NT2/D1 (cell line): ENCODE results near the gene KCP.

ENCODE experiments used
- SUZ12 ChIP-seq: IDR thresholded peaks from 2 replicates; pipeline ENCODE4 v1.6.1; 2011; ENCODE audit not compliant: insufficient read length, insufficient read depth; ENCODE audit errors: extremely low read depth
- ZNF274 ChIP-seq: IDR thresholded peaks from 2 replicates; pipeline ENCODE4 v1.6.1; 2011; ENCODE audit warnings: mild to moderate bottlenecking, low read depth, low read length

GRCh38 chr7:128892521-128893250 is 17.8 kb downstream of the KCP start:
- TF ChIP-seq ZNF274 (no peak), SUZ12 (no peak)
